ENCODE data around the gene FCN1.

Gene FCN1

DNA sequence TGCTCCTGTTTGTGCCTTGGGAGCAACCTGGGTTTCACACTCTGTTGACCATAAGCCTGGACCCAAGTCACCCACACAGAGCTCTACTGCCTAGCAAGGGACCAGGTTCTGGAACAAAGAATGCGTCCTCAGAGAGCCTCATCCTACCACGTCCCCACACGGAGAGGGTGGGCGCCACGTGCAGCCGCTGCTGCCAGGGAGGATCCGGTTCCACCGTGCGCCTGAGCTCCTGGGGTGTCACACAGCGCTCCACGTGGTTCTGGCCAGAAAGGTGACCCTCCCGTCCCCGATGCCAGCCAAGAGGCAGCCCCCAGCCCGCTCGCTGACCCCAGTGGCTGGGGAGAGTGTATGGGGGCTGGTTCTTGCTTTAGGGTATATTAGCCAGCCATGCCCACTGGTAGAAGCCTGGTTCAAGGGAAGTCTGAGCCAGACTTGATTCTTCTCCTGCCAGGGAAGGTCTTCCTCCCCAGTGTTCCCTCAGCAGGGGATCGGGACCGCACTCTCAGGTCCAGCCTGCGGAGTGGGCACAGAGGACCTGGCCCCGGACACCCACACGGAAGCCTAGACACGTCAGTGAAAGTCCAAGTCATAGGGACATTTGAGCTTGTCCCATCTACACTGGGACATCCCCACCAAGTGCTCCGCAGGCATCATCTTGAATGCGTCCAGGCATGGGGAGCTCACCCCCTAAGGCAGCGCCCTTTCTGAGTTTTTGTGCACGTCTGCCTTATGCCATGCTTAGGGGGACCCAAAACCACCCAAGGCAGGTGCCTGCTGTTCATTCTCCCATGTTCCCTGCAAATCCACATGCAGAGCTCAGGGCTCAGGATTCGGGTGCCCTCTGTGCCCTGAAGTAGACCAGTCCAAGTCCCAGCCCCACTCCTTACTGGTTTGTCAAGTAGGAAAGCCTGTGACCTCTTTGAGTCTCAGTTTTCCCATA is 2.4 kb downstream of the FCN1 start:
- no peak for DNase-seq (ENCODE audit: low read depth, low spot score)

DNA sequence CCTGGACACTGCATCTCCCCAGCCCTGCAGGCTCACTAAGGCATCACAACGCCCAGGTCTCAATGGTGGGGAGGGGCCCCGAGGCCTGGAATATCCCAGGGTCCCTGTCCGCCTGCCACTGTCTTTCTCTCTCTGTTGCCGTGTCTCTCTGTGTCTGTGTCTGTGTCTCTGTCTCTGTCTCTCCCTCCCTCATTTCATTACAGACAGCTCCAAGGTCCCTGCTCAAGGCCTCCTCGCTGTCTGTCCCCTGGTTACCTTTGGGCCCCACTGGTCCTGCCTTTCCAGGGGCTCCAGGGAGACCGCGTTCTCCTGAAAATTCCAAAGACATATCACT is 3.2 kb downstream of the FCN1 start:
- no peak for DNase-seq (ENCODE audit: low read depth, low spot score)

DNA sequence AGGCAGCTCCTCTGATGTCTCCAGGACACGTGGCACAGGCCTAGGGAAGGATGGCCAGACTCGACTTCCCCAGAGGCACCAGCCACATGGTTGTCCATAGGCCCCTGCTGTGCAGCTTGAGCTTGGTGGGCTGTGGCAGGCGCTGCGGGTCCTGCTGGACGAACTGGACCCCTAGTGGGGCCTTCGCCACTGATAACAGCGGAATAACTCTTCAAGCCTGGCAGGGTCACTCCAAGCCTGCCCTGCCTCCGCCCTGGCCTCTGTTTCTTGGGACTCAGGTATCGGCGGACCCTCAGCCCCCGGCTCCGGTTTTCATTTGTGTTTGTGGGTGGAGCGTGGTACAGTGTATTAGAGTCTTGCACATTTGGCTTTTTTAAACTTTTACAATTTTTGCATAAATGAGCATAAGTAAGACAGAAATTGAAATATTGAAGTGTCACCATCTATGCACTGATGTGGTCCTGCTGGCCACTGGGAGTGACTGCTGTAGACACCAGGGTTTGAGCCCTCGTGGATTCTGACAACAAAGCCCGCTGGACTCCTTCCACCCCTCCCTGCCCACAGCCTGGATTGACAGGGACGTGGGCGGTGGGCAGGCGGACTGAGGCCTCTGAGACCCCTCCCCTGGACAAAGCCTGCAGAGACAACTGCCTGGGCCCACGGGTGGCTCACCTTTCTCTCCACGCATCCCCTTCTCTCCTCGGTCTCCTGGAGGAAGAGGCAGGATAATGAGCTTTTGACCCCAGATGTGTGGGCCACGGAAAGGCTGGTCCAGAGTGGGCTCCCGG is 3.8 kb downstream of the FCN1 start:
- no peak for DNase-seq (ENCODE audit: low read depth, low spot score)

DNA sequence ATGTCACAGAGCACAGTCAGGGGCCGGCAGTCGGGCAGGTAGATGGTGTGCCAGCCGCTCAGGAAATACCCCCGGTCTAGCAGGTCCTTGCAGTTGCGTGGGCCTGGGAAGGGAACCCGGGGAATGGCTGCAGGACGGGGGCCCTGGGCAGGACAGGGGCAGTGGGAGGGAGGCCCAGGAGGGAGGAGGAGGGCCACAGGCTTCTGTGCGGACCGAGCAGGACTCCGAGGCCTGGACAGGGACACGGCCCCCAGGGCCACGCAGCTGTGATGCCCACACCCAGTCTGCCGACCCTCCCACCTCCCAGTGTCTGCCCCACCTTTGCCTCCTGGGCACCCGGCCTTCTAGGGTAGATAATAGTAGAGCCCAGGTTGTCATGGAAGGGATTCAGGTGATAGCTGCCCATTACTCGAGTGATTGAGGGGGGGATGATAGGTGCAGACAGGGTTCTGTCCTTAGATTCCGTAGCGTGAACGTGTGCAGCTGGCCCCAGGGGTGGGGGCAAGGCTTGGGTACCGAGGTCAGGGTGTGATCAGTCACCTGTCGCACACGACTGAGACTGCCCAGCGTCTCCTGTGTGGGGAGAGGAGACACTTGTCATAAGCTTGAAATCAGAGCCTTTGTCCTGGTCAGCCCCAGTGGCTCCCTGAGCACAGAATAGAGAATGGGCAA is 4.5 kb downstream of the FCN1 start:
- no peak for DNase-seq (ENCODE audit: low read depth, low spot score)

DNA sequence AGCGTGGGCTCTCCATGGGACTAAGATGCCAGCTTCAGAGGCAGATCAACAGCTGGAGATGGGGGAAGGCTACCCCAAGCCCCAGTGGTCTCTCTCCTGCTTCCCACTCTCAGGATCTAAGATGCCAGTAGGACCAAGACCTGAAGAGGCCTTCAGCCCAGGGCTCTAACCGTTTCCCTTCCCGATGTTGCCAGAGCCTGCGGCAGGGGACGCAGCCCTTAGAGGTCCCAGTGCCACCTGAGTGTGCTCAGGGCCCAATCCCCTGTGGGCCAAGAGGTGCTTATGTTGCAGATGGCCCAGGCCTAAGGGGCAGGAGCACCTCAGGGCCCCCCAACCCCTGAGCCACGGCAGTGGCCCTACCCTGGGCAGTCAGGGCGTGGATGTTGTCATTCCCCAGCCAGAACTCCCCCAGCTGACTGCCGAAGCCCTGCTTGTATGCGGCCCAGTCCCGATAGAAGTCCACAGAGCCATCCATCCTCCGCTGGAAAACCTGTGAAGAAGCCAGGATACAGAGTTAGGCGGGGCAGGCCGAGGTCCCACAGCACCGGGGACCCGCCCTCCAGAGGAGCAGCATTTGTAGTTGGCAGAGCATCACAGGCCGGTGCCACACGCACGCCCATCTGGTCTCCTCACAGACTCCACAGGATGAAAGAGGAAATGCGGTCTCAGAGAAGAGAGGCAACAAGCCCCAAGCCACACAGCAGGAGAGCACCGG is 5.4 kb downstream of the FCN1 start:
- DNase-seq (ENCODE audit: low read depth, low spot score), result no peak

DNA sequence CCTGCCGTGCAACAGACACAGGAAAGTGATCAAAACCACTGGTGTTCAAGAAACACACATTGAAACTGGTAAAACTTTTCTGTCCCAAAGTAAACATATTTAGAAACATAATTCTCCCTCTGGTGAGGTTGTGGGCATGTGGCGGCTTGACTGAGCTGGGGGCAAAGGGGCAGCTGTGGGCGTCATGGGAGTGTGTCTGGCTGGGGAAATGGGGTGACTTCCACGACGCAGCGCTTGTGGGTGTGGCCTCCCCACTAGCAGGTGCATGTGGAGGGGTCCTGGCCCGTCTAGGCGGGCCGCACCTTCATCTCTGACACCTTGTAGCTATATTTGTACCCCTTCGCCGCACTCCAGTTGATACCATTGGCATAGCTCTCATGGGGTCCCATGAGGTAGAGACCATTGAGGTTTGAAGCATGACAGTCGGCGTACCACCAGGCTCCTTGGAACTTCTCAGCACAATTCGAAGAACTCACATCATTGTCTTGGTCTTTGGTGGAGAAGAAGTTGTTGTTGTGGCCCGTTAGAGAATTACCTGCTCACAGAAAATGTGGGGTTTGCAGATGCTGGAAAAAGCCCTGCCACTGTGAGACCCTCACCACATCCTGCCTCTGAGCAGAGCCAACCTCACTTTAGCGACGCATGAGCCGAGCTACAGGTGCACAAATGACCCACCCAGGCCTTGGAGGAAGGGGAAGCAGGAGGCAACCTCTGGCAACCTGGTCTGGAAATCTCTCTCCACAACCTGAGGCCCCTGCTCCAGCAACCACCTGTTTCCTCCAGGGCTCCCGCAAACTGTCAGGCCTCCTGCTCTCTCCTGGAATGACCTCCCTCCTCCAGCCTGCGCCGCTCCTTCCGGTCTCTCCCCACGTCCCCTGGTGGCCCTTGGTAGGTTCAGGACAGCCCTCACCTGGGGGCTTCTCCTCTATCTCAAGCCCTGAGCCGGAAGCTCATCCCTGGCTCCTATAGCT is 7.9 kb downstream of the FCN1 start:
- no peak for DNase-seq (ENCODE audit: low read depth, low spot score)

DNA sequence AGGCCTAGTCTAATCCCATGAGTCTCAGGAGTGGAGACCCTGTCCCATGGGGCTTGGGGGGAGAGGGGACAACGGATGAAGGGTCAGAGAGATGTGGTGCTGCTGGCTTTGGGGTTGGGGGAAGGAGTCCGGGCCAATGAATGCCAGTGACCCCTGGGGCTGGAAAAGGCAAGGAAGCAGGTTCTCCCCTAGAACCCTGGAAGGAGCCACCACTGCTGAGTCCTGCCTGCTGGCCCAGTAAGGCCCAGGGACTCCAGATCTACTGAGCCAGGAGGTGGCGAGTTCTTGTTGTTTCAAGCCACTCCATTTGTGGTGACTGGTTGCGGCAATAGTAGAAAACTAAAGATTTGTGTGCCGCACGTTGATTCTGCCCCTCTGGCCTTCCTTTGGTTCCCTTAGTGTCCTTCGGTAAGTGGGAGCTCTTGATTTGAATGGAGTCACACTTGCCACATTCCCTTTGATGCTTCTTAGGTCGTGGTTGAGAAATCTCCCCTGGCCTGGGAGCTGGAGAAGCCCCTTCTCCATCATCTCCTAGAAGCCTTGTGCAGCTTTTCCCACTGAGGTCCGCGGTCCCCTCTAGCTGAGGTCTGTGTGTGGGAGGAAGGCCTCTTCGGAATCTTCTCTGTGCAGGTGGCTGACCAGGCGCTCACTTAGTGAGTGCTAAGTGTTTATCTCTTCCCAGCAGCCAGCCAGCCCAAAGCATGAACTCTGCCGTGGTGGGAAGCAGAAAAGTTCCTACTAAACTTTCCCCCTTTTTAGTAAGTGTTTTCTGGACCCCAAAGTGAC is 9.0 kb downstream of the FCN1 start:
- no peak for DNase-seq (ENCODE audit: low read depth, low spot score)

DNA sequence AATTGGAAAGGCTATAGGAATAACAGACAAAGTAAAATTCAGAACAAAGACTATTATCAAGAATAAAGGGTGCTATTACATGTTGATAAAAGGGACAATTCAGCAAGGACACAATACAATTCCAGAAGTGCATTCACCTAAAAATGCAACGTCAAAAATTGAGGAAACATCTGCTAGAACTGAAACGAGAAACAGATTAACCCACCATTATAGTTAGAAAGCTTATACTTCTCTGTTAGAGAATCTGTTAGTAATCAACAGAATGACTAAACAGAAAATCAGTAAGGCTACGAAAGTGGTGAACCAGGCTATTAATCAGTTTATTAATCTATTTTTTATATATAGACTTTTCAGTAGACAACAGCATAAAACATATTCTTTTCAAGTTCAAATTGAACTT is 14.8 kb downstream of the FCN1 start:
- no peak for DNase-seq (ENCODE audit: low read depth, low spot score)

DNA sequence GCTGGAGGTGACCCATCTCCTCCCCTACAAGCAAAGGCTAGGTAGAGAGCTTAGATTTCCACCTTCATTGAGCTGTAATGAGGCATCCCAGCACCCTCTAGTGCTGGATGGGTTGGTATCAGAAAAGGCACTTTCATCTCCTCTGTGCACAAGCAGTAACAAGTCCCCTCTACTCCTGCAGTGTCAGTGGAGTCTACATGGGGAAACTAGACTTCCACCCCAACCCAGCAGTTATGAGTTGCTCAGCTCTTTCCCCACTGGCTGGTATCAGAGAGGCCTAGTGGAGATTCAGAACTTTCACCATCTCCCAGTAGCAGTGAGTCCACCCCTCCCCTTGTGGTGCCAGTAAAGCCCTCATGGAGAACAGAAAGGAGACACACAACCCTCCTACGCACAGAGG is 17.9 kb downstream of the FCN1 start:
- DNase-seq (ENCODE audit: low read depth, low spot score), result no peak

DNA sequence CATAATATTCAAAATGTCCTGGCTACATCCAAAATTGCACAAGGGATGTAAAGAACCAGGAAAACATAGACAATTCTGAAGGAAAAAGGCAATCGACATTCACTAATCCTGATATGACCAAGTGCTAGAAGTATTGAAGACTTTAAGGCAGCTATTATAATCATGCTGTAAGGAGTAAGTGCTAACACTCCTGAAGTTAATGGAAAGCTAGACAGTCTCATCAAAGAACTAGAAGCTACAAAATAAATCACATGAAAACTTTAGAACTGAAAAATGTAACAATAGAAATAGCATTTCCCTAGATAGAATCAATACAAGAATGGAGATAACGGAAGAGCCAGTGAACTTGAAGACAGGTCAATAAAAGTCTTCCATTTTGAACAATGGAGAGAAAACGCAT is 18.5 kb downstream of the FCN1 start:
- no peak for DNase-seq (ENCODE audit: low read depth, low spot score)

DNA sequence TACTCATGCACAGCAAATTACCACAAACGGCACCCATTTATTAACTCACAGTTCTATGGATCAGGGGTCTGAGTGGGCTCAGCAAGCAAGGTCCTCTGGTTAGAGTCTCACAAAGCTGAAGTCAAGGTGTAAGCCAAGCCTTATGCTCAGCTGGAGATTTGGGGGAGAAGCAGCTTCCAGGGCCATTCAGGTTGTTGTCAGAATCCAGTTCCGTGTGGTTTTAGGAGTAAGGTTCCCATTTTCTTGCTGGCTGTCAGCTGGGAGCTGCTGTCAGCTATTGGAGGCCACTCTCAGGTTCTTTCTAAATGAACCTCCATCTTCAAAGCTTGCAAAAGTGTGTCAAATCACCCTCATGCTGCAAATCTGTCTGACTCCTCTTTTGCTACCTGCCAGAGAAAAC is 19.4 kb downstream of the FCN1 start:
- no peak for DNase-seq (ENCODE audit: low read depth, low spot score)

DNA sequence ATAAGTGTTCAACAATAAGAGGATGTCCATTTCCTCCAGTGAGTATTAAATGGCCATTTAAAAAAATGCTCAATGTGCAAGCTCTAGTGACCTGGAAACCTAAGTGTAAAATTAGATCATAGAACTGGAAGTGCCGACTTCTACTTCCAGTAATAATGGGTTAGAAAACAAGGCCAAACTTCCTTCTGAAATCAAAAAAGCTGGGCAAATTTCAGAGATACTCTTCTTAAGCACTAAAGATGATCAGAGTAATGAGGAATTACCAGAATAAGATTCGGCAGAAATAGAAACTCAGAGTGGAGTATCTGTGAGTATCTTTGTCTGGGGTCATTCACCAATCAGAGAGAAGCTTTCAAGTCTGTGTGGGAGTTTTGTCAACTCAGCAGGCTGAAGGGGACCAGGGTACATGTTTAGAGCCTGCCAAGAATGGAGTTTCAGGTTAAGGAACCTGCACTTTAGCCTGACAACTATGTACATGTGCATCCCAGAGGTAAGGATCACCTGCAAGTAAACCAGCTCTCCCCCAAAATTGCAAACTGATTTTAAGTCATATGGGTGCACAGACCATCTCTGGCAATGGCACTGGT is 20.0 kb downstream of the FCN1 start:
- no peak for DNase-seq (ENCODE audit: low read depth, low spot score)

DNA sequence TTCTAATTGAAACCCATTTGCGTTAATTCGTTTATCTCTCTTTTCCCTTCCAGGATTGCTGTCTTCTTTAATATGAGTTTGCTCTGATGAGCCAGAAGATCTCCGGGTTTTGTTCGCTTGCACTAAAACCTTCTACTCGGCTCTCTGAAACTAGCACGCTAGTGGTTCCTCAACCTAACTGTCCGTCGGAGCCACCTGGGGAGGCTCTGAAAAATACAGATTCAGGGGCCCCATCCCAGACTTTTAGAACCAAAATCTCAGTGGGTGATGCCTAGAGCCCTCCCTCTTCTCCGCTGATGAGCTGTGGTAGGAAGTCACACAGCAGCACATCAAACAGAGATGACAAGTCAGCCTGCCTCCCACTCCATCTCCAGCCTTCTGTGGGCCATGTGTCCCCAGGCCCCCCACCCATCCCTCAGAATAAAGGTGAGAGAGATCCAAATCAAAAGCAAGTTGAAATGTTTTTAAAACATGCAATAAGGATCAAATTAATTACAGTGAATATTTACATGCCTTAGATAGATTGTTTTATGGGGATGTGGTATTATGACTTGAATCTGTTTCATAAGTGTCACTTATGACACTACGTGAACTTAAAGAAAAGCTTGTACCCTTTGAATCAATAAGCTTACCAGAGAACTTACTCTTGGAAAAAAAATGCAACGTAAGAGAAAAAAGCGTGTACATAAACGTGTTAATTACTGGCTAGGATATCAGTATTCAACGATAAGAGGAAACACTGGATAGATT is 20.7 kb downstream of the FCN1 start:
- no peak for DNase-seq (ENCODE audit: low read depth, low spot score)

DNA sequence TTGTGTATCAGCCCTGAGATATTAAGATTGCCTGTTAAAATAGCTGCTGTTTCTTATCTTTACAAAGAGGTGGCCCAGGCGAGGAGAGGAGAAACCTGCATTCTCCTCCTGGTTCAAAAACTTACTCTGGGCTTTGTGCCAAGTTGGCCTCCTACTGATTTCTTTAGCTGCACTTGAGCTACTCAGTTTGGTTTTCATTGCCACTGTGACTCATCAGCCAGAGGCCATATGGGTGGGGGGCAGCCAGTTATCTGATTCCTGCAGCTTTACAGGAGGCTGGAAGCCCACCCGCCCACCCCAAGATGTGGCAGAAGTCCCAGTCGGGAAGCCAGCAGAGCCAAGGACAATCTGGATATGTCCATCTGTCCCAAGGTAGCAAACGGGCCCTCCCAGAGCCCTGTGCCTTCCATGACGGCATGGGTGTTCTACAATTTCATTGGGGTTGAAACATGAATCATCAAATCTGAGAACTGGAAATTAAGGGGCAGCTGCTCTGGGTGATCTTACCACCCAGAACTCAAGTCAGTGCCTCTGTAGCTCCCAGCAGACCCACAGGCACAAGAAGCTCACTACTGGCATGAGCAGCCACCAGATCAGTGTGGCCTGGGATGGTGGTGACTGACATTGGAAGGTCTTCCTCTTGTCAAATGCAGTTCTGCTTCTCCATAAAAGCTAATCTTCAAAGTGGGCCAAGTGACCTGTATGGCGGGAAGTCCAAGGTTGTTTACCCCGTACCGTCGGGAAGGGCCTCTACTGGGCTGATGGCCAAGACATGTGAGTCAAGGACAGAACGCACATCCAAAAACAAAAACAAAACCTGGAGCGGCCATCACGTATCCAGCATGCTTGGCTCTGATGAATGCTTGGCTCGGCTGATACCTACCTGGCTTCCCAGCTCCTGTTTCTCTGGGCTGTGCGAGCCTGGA is 21.5 kb downstream of the FCN1 start:
- DNase-seq (ENCODE audit: low read depth, low spot score), result no peak

DNA sequence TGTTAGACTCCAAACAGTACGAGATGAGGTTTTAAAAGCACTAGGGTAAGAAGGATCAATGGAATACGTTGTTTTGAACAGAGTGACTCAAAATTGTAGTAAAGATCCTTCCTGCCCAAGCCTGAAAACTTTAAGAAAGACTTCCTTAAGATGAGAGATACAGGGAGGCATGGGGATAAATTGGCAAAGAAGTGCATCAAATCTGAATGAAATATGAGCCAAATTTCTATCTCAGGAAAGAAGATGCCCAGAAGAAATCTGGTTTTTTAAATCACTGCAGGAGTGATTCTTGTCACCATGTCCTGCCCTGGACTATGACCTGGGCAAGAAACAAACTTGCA is 22.2 kb downstream of the FCN1 start:
- DNase-seq (ENCODE audit: low read depth, low spot score), result no peak

DNA sequence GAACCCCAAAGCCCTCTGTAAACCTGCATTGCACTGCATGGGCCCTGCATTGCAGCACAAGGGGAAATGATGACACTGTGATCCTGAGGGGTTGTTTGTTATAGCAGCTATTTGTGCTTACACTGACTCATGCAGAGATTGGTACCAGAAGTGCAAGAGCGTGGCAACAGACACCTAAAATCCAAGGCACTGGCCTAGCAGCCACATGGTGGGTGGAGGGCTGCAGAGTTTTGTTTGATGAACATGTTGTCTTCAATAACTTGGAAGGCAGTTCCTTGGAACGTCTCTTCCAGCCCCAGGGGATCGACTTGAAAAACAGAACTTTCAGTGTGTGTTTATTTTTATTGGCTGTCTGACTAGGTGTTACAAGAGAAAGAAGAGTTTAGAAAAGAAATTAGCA is 22.6 kb downstream of the FCN1 start:
- DNase-seq (ENCODE audit: low read depth, low spot score), result no peak

DNA sequence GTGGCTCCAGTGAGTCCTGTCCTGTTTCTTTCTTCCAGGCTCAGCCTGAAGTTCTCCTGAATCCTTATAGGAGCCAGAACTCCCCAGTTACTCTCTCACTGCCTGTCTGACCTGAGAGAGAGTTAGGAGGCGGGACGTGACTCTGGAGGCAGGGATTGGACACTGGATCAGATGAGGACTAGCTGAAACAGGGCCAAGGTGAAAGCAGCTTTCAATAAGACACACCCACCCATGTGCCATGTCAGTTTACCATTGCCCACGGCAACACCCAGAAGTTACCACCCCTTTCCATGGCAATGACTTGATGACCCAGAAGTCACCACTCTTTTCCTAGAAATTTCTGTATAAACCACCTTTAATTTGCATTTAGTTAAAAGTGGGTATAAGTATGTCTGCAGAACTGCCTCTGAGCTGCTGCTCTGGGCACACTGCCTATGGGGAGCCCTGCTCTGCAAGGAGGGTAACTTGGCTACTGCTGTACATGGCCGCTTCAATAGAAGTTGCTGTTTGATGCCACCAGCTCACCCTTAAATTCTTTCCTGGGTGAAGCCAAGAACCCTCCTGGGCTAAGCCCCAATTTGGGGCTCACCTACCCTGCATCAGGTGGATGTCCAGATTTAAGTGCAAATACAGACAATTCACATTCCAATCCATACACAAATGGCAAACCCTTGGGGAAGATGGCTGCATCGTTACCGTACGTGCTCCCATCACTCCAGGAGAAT is 23.4 kb downstream of the FCN1 start:
- DNase-seq (ENCODE audit: low read depth, low spot score), result no peak
